Measurements from ENCODE around the gene IMPACT.

DNA sequence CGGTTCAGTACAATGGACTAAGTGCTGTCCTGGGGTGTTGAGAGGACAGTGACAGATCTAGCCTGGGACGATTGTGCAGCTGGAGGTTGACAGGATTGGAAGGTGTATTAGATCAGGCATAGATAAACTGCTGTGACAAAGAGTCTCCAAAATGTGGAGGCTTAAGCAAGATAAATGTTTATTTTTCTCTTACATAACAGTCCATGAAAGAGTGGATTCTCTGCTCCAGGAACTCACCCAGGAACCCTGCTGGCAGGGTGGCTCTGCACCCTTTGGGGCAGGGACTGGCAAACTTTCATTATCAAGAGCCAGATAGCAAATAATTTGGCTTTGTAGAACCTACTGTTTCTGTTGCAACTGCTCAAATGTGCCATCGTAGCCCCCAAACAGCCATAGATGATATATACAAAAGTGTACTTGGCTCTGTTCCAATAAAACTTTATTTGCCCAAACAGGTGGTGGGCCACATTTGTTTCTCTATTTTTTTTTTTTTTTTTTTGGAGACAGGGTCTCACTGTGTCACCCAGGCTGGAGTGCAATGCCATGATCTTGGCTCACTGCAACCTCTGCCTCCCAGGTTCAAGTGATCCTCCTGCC, 43.6 kb downstream of the IMPACT start:
- TF ChIP-seq, protein P1, sequence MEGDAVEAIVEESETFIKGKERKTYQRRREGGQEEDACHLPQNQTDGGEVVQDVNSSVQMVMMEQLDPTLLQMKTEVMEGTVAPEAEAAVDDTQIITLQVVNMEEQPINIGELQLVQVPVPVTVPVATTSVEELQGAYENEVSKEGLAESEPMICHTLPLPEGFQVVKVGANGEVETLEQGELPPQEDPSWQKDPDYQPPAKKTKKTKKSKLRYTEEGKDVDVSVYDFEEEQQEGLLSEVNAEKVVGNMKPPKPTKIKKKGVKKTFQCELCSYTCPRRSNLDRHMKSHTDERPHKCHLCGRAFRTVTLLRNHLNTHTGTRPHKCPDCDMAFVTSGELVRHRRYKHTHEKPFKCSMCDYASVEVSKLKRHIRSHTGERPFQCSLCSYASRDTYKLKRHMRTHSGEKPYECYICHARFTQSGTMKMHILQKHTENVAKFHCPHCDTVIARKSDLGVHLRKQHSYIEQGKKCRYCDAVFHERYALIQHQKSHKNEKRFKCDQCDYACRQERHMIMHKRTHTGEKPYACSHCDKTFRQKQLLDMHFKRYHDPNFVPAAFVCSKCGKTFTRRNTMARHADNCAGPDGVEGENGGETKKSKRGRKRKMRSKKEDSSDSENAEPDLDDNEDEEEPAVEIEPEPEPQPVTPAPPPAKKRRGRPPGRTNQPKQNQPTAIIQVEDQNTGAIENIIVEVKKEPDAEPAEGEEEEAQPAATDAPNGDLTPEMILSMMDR (IDR thresholded peaks at IDR 0.05), result no peak
- TF ChIP-seq POLR2A (IDR thresholded peaks at IDR 0.05) (no peak), POLR2AphosphoS5 (IDR thresholded peaks at IDR 0.05) (no peak), EP300 (IDR thresholded peaks at IDR 0.05) (no peak)
